Keratinocyte (primary cell): Measurements from ENCODE around the gene FN3KRP. TPM values are rescaled to one million over a fixed set of nuclear protein-coding genes. Genes with fewer than 3 reads are reported as not detected.

Source experiments
- DNase-seq: peaks from one replicate; pipeline ENCODE4 v3.0.0-alpha.2; 2011; ENCODE audit warnings: low read depth, missing footprints, low spot score
- FAIRE-seq: peaks from 2 replicates; lab custom pipeline; 2011; peaks lifted over from hg19 to GRCh38; lab: Jason Lieb, UNC
- H2AFZ ChIP-seq: 2 replicates; pipeline ENCODE4 v1.6.0; 2012; ENCODE audit warnings: low read length, control low read depth, inconsistent platforms; ENCODE audit not compliant: control insufficient read depth
- H3K27ac ChIP-seq: 2 replicates; pipeline ENCODE4 v1.5.1; 2011; ENCODE audit warnings: low read length; ENCODE audit not compliant: control insufficient read depth, insufficient read depth
- H3K27me3 ChIP-seq: 3 replicates; pipeline ENCODE4 v1.6.0; 2011; ENCODE audit warnings: low read length; ENCODE audit not compliant: control insufficient read depth, insufficient read depth; ENCODE audit errors: extremely low read depth
- H3K36me3 ChIP-seq, 2 experiments: 2 replicates in 1 of 2; 3 replicates in 1 of 2; pipeline ENCODE4 v1.5.1; 2011; ENCODE audit warnings: low read length in 2 of 2, mild to moderate bottlenecking in 1 of 2; ENCODE audit not compliant: control insufficient read depth in 2 of 2, insufficient read depth in 2 of 2; ENCODE audit errors: extremely low read depth in 1 of 2
- H3K4me1 ChIP-seq: 3 replicates; pipeline ENCODE4 v1.5.1; 2011; ENCODE audit warnings: low read length; ENCODE audit not compliant: control insufficient read depth, insufficient read depth; ENCODE audit errors: extremely low read depth
- H3K4me2 ChIP-seq: 3 replicates; pipeline ENCODE4 v1.6.0; 2011; ENCODE audit warnings: low read depth, low read length; ENCODE audit not compliant: control insufficient read depth, insufficient read depth; ENCODE audit errors: extremely low read depth
- H3K4me3 ChIP-seq, 3 experiments: fragments of 200-600 bp in 1 of 3; sonication (generic) in 1 of 3; 2 replicates in 2 of 3; 3 replicates in 1 of 3; pipeline ENCODE4 v1.5.1; 2011 to 2016; ENCODE audit warnings: low read length in 3 of 3, mild to moderate bottlenecking in 3 of 3, control low read depth in 2 of 3, inconsistent platforms in 1 of 3, low read depth in 1 of 3, mixed read lengths in 1 of 3, mixed run types in 1 of 3, moderate library complexity in 1 of 3; ENCODE audit not compliant: control insufficient read depth in 2 of 3, insufficient read depth in 2 of 3; ENCODE audit errors: extremely low read depth in 1 of 3
- H3K79me2 ChIP-seq: 2 replicates; pipeline ENCODE4 v1.6.0; 2012; ENCODE audit warnings: low read length; ENCODE audit not compliant: control insufficient read depth, insufficient read depth
- H3K9ac ChIP-seq: 3 replicates; pipeline ENCODE4 v1.6.0; 2011; ENCODE audit warnings: low read length; ENCODE audit not compliant: control insufficient read depth, insufficient read depth; ENCODE audit errors: extremely low read depth
- H3K9me1 ChIP-seq: 3 replicates; pipeline ENCODE4 v1.6.0; 2011; ENCODE audit warnings: low read length; ENCODE audit not compliant: control insufficient read depth, insufficient read depth; ENCODE audit errors: extremely low read depth
- H3K9me3 ChIP-seq: 2 replicates; pipeline ENCODE4 v1.5.1; 2012; ENCODE audit warnings: low read depth, low read length; ENCODE audit not compliant: control insufficient read depth
- H4K20me1 ChIP-seq: 3 replicates; pipeline ENCODE4 v1.6.0; 2011; ENCODE audit warnings: low read length; ENCODE audit not compliant: control insufficient read depth, insufficient read depth; ENCODE audit errors: extremely low read depth
- EZH2 ChIP-seq: IDR thresholded peaks from one replicate; pipeline ENCODE4 v1.6.1; 2012; ENCODE audit warnings: inconsistent platforms, mild to moderate bottlenecking, low read length, moderate library complexity
- dilution Hi-C: fragments of 300-500 bp; cut with MboI; formaldehyde crosslinking; loops from one replicate; pipeline ENCODE4 v1.7.0; 2020; ENCODE audit warnings: low sequenced_read_pairs; ENCODE audit not compliant: extremely low pct_ligation_motif_present
- polyA plus RNA-seq, 5 experiments: library from polyadenylated mRNA; depleted of rRNA in 3 of 5; stranded (reverse) in 3 of 5; stranded (forward) in 1 of 5; unstranded in 1 of 5; fragments of >200 nt; gene quantifications; 1 replicate in 1 of 5; 2 replicates in 3 of 5; 3 replicates in 1 of 5; pipeline versions ENCODE4 v1.2.1 to v1.2.3, GENCODE V29; 2011 to 2012; ENCODE audit warnings: missing spikeins in 2 of 5, low read depth in 1 of 5, low replicate concordance in 1 of 5
- TF ChIP-seq, protein P1 (sequence below), 3 experiments: IDR thresholded peaks in 1 of 3; conservative IDR thresholded peaks in 1 of 3; optimal IDR thresholded peaks in 1 of 3; 2 replicates in 2 of 3; 3 replicates in 1 of 3; pipeline versions ENCODE3 to v1.5.1; 2011; ENCODE audit warnings: low read length in 3 of 3, mild to moderate bottlenecking in 3 of 3, moderate library complexity in 2 of 3, control low read depth in 1 of 3, inconsistent platforms in 1 of 3; ENCODE audit not compliant: insufficient read depth in 2 of 3; ENCODE audit errors: extremely low read depth in 1 of 3

The FN3KRP gene
- polyA plus RNA-seq, 1 donor (not counting 4 experiments of a cell fraction or from before 2014, with no cell fraction given) = 25.7 TPM

- H3K9me1 ChIP-seq = no peaks in the 10 kb centered on the region
- dilution Hi-C loops = no loop called here
- no peak for DNase-seq
- H2AFZ ChIP-seq = peak overlapping the region; percentile 43
- FAIRE-seq = no peak
- H3K9ac ChIP-seq = no peak overlapping the region
- no peaks in the 10 kb centered on the region for H3K9me3 ChIP-seq
- no peaks in the 10 kb centered on the region for H4K20me1 ChIP-seq
- peak overlapping the region; percentile 54 for H3K4me2 ChIP-seq
- TF ChIP-seq EZH2 = no peak
- TF ChIP-seq, protein P1, sequence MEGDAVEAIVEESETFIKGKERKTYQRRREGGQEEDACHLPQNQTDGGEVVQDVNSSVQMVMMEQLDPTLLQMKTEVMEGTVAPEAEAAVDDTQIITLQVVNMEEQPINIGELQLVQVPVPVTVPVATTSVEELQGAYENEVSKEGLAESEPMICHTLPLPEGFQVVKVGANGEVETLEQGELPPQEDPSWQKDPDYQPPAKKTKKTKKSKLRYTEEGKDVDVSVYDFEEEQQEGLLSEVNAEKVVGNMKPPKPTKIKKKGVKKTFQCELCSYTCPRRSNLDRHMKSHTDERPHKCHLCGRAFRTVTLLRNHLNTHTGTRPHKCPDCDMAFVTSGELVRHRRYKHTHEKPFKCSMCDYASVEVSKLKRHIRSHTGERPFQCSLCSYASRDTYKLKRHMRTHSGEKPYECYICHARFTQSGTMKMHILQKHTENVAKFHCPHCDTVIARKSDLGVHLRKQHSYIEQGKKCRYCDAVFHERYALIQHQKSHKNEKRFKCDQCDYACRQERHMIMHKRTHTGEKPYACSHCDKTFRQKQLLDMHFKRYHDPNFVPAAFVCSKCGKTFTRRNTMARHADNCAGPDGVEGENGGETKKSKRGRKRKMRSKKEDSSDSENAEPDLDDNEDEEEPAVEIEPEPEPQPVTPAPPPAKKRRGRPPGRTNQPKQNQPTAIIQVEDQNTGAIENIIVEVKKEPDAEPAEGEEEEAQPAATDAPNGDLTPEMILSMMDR (optimal IDR thresholded peaks at IDR 0.05 in 1 of 3, IDR thresholded peaks at IDR 0.05 in 1 of 3, conservative IDR thresholded peaks at IDR 0.05 in 1 of 3; ENCODE audit: extremely low read depth in 1 of 3, insufficient read depth in 2 of 3, low read length in 3 of 3) = peak; percentile 60 to 90 (median 77)
- no peak overlapping the region for H3K27ac ChIP-seq
- H3K36me3 ChIP-seq = no peaks in the 10 kb centered on the region
- no peaks in the 10 kb centered on the region for H3K27me3 ChIP-seq
- H3K79me2 ChIP-seq = no peaks in the 10 kb centered on the region
- H3K4me3 ChIP-seq = no peak overlapping the region
- H3K4me1 ChIP-seq = peaks cover 2% of the 10 kb centered on the region
These were observed 47.8 kb upstream of the FN3KRP start for GRCh38 chr17:82668631-82669099.

- H3K9me1 ChIP-seq = no peaks in the 10 kb centered on the region
- DNase-seq (no peak), FAIRE-seq (peak; percentile 86)
- TF ChIP-seq EZH2 = no peak
- TF ChIP-seq, protein P1 (optimal IDR thresholded peaks at IDR 0.05 in 1 of 3, IDR thresholded peaks at IDR 0.05 in 1 of 3, conservative IDR thresholded peaks at IDR 0.05 in 1 of 3; ENCODE audit: extremely low read depth in 1 of 3, insufficient read depth in 2 of 3, low read length in 3 of 3) = no peak
- H3K9me3 ChIP-seq = no peaks in the 10 kb centered on the region
- H4K20me1 ChIP-seq = no peaks in the 10 kb centered on the region
- peaks cover 2% of the 10 kb centered on the region for H3K4me1 ChIP-seq
- no peaks in the 10 kb centered on the region for H3K36me3 ChIP-seq
- dilution Hi-C loops = no loop called here
- H2AFZ ChIP-seq = no peak overlapping the region
- no peak overlapping the region for H3K27ac ChIP-seq
- H3K27me3 ChIP-seq = no peaks in the 10 kb centered on the region
- no peak overlapping the region for H3K4me2 ChIP-seq
- no peaks in the 10 kb centered on the region for H3K79me2 ChIP-seq
- no peak overlapping the region for H3K9ac ChIP-seq
- no peak overlapping the region for H3K4me3 ChIP-seq
These were observed 45.6 kb upstream of the FN3KRP start for GRCh38 chr17:82670661-82671450.
